HG03045 (cell line): ENCODE data around the gene OR10G8.

Experiments used
- ATAC-seq: cut with Tn5 transposase; IDR thresholded peaks from one replicate; pipeline ENCODE4 v1.9.1; 2021; ENCODE audit warnings: mild to moderate bottlenecking, moderate library complexity; ENCODE audit not compliant: unreplicated experiment

OR10G8 gene

DNA sequence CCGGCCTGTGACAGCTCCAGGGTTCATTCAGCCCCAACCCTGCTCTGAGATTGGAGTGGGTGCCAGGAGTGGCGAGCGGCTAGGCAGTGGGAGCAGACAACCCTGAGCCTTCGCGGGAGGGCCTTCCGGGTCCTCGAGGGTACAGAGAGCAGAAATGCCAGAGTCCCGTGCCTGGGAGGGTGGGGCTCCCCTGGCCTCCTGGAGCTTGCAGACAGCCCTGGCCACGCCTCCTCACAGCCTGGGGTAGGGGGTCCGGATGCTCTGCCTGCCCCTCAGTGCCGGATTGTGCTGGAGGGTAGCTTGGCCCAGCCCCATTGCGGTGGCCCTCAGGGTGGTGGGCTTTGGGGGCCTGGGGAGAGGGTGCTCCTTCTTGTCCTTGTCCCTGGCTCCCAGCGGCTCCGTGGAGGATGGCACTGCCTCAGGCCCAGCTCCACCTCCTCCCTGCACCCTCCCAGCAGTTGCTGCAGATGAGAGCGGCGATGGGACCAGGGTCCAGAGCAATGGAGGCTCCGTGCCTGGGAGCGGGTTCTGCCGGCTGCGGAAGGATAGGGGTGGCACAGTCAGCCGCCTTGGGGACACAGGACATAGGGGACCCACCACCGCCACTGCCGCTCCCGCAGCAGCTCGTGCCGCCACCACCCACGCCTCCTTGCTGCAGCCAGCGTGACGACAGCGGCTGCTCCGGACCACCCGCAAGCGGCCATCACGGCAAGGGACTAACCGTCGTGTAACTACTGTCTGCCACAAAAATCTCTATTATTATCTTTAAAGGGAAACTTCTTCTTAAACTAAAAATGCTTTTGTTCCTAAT lies 49.4 kb downstream of the OR10G8 start:
- peak; percentile 73 for ATAC-seq

DNA sequence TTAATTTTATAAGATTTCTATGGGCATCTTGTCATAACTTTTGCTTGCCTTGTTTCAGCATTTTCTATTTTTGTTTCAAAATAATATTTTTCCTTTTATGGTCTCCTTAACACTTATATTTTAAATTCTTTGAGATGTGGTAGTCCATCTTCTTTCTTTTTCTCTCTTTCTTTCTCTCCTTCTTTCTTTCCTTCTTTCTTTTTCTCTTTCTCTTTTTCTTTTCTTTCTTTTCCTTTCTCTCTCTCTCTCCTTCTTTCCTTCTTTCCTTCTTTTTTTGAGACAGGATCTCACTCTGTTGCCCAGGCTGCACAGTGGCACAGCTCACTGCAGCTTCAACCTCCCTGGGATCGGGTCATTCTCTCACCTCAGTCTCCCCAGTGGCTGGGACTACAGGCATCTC lies 50.7 kb downstream of the OR10G8 start:
- ATAC-seq: no peak

DNA sequence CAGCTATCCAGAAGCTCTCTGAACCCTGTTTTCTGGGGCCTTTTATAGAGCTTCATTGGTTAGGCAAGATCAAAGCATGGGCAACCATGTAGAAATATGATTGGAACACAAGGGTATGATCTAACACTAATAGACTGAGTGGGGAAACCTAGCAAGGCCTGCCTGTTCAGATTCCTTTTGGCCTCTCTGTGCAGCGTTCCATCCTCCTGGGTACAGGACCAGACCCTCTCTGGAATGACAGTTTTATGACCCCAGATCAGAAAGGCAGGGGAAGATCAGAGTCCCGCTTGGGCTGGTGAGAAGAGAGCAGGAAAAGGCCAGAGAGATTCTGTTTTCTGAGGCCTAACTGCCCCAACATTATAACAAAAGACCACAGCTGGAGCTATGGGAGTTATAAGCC lies 52.0 kb downstream of the OR10G8 start:
- ATAC-seq: no peak

DNA sequence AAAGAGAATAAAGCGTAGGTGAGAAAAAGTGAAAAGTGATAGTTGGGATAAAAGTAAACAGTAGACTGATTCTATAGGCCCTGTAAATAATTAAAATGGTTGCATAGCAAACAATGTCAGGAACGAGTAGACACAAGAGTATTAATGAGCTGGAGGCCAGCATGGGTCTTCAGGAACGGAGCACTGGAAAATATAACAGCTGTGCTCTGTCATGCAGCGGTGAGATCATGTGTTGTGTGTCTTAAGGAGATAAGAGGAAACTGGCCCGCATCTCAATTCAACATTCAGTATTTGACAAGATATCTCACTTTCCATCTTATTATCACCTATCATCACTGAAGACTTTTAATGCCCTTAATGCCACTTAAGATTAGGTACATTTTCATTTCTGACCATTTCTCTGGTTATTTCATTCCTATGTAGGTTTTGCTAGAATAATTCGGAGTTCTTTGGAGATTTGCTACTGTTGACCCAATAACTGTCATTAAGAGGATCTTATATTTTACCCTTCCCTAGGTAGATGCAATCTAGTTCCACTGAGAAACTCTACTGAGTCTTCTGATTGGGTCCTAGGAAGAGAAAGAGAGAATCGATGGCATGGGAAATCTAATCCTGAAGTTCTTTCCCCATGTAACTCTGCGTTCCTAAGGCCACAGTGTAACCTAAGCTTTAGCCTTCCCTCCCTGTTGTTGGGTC lies 53.2 kb downstream of the OR10G8 start:
- ATAC-seq: no peak
